ENCODE measurements around the gene TUBGCP3. TPM values are rescaled to one million over a fixed set of nuclear protein-coding genes. Genes with fewer than 3 reads are reported as not detected.

The TUBGCP3 gene
- total RNA-seq, 1 experiment from 2014 or later: 51.4 TPM

GRCh38 chr13:112451512-112452379, 136.2 kb downstream of the TUBGCP3 start:
- no peak overlapping the region for H3K4me2 ChIP-seq (ENCODE audit: low read length)
- H3K9me3 ChIP-seq (ENCODE audit: control insufficient read depth in 1 of 2, insufficient read depth in 1 of 2, low read depth in 1 of 2, low read length in 2 of 2): no peaks in the 10 kb centered on the region
- no peak overlapping the region for H3K4me3 ChIP-seq (replicated peaks in 1 of 2; ENCODE audit: low read depth in 1 of 2, low read length in 2 of 2)
- H3K36me3 ChIP-seq (ENCODE audit: control insufficient read depth in 1 of 2, insufficient read depth in 2 of 2, low read length in 2 of 2): no peaks in the 10 kb centered on the region
- RAD21 ChIA-PET (ENCODE audit: low non-redundant PET in 1 of 2, low total read pairs in 2 of 2, uncharacterized antibody in 2 of 2, unreplicated experiment in 2 of 2): no interaction called here
- H3K27ac ChIP-seq (ENCODE audit: low read depth, low read length): no peak overlapping the region
- no peak for ATAC-seq
- no peak overlapping the region for H2AFZ ChIP-seq (ENCODE audit: low read depth, low read length, poor library complexity, severe bottlenecking)
- H3K4me1 ChIP-seq (ENCODE audit: control insufficient read depth in 1 of 2, insufficient read depth in 2 of 2, low read length in 2 of 2): no peaks in the 10 kb centered on the region
- TF ChIP-seq TCF7L2 (IDR thresholded peaks at IDR 0.05; ENCODE audit: borderline replicate concordance, extremely low read depth, insufficient read depth, insufficient read length) (no peak), CEBPB (IDR thresholded peaks at IDR 0.05; ENCODE audit: low read depth) (no peak), MAX (IDR thresholded peaks at IDR 0.05) (no peak), ZNF274 (IDR thresholded peaks at IDR 0.05; ENCODE audit: low read depth, low read length) (no peak), EZH2phosphoT487 (IDR thresholded peaks at IDR 0.05; ENCODE audit: borderline replicate concordance) (no peak), POLR2A (IDR thresholded peaks at IDR 0.05; ENCODE audit: borderline replicate concordance, extremely low read depth, insufficient read depth, insufficient read length) (no peak), CBX3 (IDR thresholded peaks at IDR 0.05; ENCODE audit: low read depth) (no peak), JUND (IDR thresholded peaks at IDR 0.05) (no peak), EGR1 (IDR thresholded peaks at IDR 0.05; ENCODE audit: low read depth) (no peak)
- TF ChIP-seq, protein P1, sequence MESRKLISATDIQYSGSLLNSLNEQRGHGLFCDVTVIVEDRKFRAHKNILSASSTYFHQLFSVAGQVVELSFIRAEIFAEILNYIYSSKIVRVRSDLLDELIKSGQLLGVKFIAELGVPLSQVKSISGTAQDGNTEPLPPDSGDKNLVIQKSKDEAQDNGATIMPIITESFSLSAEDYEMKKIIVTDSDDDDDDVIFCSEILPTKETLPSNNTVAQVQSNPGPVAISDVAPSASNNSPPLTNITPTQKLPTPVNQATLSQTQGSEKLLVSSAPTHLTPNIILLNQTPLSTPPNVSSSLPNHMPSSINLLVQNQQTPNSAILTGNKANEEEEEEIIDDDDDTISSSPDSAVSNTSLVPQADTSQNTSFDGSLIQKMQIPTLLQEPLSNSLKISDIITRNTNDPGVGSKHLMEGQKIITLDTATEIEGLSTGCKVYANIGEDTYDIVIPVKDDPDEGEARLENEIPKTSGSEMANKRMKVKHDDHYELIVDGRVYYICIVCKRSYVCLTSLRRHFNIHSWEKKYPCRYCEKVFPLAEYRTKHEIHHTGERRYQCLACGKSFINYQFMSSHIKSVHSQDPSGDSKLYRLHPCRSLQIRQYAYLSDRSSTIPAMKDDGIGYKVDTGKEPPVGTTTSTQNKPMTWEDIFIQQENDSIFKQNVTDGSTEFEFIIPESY (IDR thresholded peaks at IDR 0.05; ENCODE audit: extremely low read depth, insufficient replicate concordance, low read length): no peak
- no peaks in the 10 kb centered on the region for H3K79me2 ChIP-seq (ENCODE audit: insufficient read depth, low read length)
- CTCF ChIA-PET: no interaction called here
- BruUV-seq (replicated peaks): no TSS peak
- H4K20me1 ChIP-seq (ENCODE audit: insufficient read depth): no peaks in the 10 kb centered on the region
- POLR2A ChIA-PET: no interaction called here
- H3K27me3 ChIP-seq (ENCODE audit: insufficient read depth, low read length): no peaks in the 10 kb centered on the region
- intact Hi-C loops (cut with micrococcal nuclease): no loop called here
- no peaks in the 10 kb centered on the region for H3K9me2 ChIP-seq (ENCODE audit: insufficient read depth)
- no peak for DNase-seq (ENCODE audit: low read depth, low spot score)
- H3K9ac ChIP-seq (ENCODE audit: low read length): no peak overlapping the region

All from HCT116 (cell line).